Mesothelial cell of epicardium (in vitro differentiated cells): ENCODE data around the gene XRCC3. TPM values are rescaled to one million over a fixed set of nuclear protein-coding genes. Genes with fewer than 3 reads are reported as not detected.

Experiments used
- DNase-seq, 2 experiments: peaks; one replicate each; pipeline ENCODE4 v3.0.0; 2021; ENCODE audit warnings: low spot score in 2 of 2; ENCODE audit not compliant: unreplicated experiment in 2 of 2
- H3K27ac Mint-ChIP-seq: 2 replicates; pipeline ENCODE4 v1.8.0; 2021; ENCODE audit warnings: mixed read lengths
- H3K27me3 Mint-ChIP-seq: 2 replicates; pipeline ENCODE4 v1.8.0; 2021; ENCODE audit warnings: low read depth, mixed read lengths
- H3K36me3 Mint-ChIP-seq: 2 replicates; pipeline ENCODE4 v1.8.0; 2021; ENCODE audit warnings: mixed read lengths
- H3K4me1 Mint-ChIP-seq: 2 replicates; pipeline ENCODE4 v1.8.0; 2021; ENCODE audit warnings: mixed read lengths
- H3K4me3 Mint-ChIP-seq: 2 replicates; pipeline ENCODE4 v1.8.0; 2021; ENCODE audit warnings: mild to moderate bottlenecking, moderate library complexity, mixed read lengths
- H3K9me3 Mint-ChIP-seq: 2 replicates; pipeline ENCODE4 v1.8.0; 2021; ENCODE audit warnings: mixed read lengths
- total RNA-seq: library from RNA; stranded (reverse); gene quantifications from 3 replicates; pipeline ENCODE4 v1.2.1, GENCODE V29; 2021
- TF ChIP-seq, protein P1 (sequence below): fragments of 200-600 bp; sonication (generic); IDR thresholded peaks from one replicate; pipeline ENCODE4 v1.5.0; 2021; ENCODE audit warnings: antibody characterized with exemption; ENCODE audit not compliant: unreplicated experiment

XRCC3 gene
- total RNA-seq, 1 donor from 2014 or later, result 19.7 TPM

DNA sequence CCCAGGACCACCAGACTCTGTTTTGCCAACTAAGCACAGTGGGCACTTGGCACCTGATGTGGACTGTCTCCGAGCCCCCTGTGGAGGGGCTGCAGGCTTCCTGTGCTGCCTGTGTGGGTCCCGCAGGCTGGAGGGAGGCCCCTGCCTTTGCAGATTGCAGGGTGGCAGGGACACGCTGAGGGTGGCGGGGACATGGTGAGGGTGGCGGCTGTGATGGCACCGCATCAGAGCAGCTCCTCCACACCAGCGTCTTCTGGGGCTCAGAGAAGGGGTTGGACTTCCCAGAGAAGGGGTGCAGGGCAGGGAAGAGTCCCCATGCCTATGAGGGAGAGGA lies 8.5 kb upstream of the XRCC3 start:
- TF ChIP-seq, protein P1, sequence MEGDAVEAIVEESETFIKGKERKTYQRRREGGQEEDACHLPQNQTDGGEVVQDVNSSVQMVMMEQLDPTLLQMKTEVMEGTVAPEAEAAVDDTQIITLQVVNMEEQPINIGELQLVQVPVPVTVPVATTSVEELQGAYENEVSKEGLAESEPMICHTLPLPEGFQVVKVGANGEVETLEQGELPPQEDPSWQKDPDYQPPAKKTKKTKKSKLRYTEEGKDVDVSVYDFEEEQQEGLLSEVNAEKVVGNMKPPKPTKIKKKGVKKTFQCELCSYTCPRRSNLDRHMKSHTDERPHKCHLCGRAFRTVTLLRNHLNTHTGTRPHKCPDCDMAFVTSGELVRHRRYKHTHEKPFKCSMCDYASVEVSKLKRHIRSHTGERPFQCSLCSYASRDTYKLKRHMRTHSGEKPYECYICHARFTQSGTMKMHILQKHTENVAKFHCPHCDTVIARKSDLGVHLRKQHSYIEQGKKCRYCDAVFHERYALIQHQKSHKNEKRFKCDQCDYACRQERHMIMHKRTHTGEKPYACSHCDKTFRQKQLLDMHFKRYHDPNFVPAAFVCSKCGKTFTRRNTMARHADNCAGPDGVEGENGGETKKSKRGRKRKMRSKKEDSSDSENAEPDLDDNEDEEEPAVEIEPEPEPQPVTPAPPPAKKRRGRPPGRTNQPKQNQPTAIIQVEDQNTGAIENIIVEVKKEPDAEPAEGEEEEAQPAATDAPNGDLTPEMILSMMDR, result no peak
- Mint-ChIP-seq H3K27me3 (no peaks in the 10 kb centered on the region), H3K4me1 (peaks cover 5% of the 10 kb centered on the region), H3K4me3 (no peak overlapping the region), H3K36me3 (peaks cover 6% of the 10 kb centered on the region), H3K9me3 (no peaks in the 10 kb centered on the region), H3K27ac (no peak overlapping the region)
- no peak for DNase-seq

DNA sequence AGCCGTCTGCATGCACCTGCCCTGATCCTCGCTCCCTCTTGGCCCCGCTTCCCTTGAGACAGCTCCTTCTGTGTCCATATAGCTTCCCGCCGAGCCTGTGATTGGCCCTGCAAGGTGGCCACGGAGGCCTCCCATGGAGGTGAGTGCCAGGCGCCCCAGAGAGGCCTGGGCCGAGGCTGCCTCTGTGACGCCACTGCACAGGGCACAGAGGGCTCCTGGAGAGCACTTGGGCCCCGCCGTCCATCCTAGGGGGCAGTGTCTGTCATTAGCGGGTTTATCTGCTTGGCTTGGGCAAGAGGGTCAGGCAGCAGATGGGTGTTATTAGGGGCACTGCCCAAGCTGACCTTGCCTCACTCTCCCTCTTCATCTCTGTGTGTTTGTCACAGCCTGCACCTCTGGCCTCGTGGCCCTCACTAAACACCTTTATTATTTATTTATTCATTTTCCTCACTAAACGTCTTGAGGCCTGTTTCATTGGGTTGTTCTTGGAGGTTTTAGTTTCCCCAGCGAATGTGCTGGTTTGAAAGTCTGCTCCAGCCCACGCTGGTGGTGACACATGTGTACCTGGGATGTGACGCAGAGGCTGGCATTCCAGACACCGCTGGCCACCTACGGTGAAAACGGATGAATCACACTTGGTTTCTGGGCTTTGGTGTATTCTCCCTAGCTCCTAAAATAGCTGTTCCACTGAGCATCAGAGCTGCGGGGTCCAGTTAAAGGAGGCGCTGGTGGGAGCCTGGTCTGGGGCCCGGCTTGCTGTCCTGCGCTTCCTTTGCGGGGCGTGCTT lies 6.3 kb upstream of the XRCC3 start:
- Mint-ChIP-seq H3K27ac (no peak overlapping the region), H3K36me3 (no peaks in the 10 kb centered on the region), H3K9me3 (no peaks in the 10 kb centered on the region), H3K4me3 (no peak overlapping the region), H3K27me3 (no peaks in the 10 kb centered on the region), H3K4me1 (peaks cover 27% of the 10 kb centered on the region)
- no peak for DNase-seq
- TF ChIP-seq, protein P1, result no peak

DNA sequence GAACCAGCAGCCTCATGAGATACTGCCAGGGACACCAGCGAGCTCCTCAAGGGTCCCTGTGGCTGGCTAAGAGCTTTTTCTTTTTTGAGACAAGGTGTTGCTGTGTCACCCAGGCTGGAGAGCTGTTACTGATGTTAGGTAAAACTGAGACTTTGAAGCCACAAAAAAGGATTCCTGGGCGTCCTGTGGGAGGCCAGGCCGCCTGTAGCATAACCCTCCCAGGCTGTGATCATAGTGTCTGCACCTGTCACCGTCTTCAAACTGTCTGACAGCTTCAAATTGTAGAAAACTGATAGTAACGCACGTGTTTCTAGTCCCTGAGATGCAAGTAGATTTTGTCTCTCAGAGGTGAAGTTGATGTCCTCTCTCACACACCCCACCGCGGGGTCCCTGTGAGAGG lies 4.5 kb upstream of the XRCC3 start:
- no peak overlapping the region for H3K27ac Mint-ChIP-seq
- H3K27me3 Mint-ChIP-seq, result peaks cover 2% of the 10 kb centered on the region
- no peaks in the 10 kb centered on the region for H3K36me3 Mint-ChIP-seq
- no peak for DNase-seq
- no peaks in the 10 kb centered on the region for H3K9me3 Mint-ChIP-seq
- H3K4me3 Mint-ChIP-seq, result no peak overlapping the region
- TF ChIP-seq, protein P1, result no peak
- H3K4me1 Mint-ChIP-seq, result peaks cover 29% of the 10 kb centered on the region

DNA sequence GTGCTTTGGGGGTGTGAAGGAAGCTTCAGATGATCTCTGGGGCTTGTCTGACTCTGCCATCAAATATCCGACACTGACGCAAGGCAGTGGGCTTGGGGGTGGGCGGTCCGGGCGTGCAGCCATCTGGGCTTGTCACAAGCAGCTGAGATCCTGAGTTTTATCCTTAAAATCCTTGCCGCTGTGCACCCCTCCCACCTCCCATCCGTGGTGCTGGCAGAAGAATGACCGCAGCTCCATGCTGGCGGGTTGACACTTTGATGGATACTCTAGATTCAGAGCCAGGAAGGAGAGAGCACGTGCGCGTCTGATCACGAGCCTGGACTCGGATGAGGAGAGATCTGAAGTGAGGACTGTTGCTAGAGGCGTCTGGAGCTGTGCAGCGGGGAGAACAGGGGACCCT lies 3.3 kb upstream of the XRCC3 start:
- peak in 1 of 2 experiments; percentile 45 for DNase-seq
- H3K4me3 Mint-ChIP-seq, result peak overlapping the region; percentile 18
- peaks cover 2% of the 10 kb centered on the region for H3K27me3 Mint-ChIP-seq
- H3K9me3 Mint-ChIP-seq, result no peaks in the 10 kb centered on the region
- H3K4me1 Mint-ChIP-seq, result peaks cover 35% of the 10 kb centered on the region
- H3K27ac Mint-ChIP-seq, result no peak overlapping the region
- H3K36me3 Mint-ChIP-seq, result no peaks in the 10 kb centered on the region
- TF ChIP-seq, protein P1, result no peak

DNA sequence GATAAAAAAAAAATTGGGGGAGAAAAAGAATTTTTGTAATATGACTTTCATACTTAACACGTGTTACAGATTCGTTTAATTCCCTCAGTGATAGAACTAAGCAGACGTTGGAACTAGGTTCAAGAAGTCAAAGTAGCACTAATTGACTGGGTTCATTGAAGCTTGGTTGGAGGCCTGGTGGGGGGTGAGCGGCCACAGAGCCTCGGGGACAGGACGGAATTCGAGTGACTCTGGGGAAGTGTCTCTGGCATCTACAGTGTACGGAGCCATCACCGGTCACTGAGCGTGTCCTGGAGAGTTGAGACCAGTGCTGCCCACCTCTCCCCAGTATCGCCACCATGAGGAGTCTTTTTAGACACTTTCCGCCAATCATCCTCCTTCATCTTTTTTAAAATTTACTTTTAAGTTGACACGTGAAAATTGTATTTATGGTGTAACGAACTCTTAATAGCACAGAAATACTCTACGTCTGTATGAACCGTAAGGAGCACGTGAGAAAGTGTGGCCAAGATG lies 1.7 kb upstream of the XRCC3 start:
- H3K4me1 Mint-ChIP-seq, result peaks cover 35% of the 10 kb centered on the region
- TF ChIP-seq, protein P1, result no peak
- H3K4me3 Mint-ChIP-seq, result peak overlapping the region; percentile 78
- no peak for DNase-seq
- no peak overlapping the region for H3K27ac Mint-ChIP-seq
- H3K27me3 Mint-ChIP-seq, result peaks cover 2% of the 10 kb centered on the region
- no peaks in the 10 kb centered on the region for H3K9me3 Mint-ChIP-seq
- H3K36me3 Mint-ChIP-seq, result no peaks in the 10 kb centered on the region
